ENCODE measurements around the gene KLK3. TPM values are rescaled to one million over a fixed set of nuclear protein-coding genes. Genes with fewer than 3 reads are reported as not detected.
A peak's percentile ranks its signal among the peaks of the same experiment; 100 is the strongest.

KLK3 gene
- total and polyA plus RNA-seq, 8 donors, result not detected

- ATAC-seq (no peak), DNase-seq (no peak)
- Histone ChIP-seq H3K9me3 (no peaks in the 10 kb centered on the region), H3K4me3 (no peak overlapping the region), H3K27ac (no peak overlapping the region), H3K27me3 (peaks cover 31 to 84% of the 10 kb centered on the region in 2 donors), H3K4me1 (no peaks in the 10 kb centered on the region), H3K36me3 (no peaks in the 10 kb centered on the region)
- intact Hi-C loops (cut with DNase I), result no loop called here
- no peak for TF ChIP-seq CTCF (IDR thresholded peaks at IDR 0.05)
These were observed 53.6 kb downstream of the KLK3 start for GRCh38 chr19:50908336-50908735.

- no peaks in the 10 kb centered on the region for H3K9me3 ChIP-seq
- H3K4me3 ChIP-seq, result no peak overlapping the region
- no peak overlapping the region for H3K27ac ChIP-seq
- no peaks in the 10 kb centered on the region for H3K4me1 ChIP-seq
- H3K27me3 ChIP-seq, result peaks cover 31 to 86% of the 10 kb centered on the region in 2 donors
- intact Hi-C loops (cut with DNase I), result no loop called here
- ATAC-seq, result peak; percentile 45
- TF ChIP-seq CTCF (IDR thresholded peaks at IDR 0.05), result no peak
- H3K36me3 ChIP-seq, result no peaks in the 10 kb centered on the region
- no peak for DNase-seq
These were observed 54.7 kb downstream of the KLK3 start for GRCh38 chr19:50909240-50910070.

Other genes with a start within 250 kb of the KLK3 start
- 1 to 10 TPM in 1 of 2 donors, under 1 TPM in 1; 0.12 to 1.5 TPM for gene SYT3, start 215.0 kb upstream of the KLK3 start, total RNA-seq
- under 1 TPM; 0.08 to 0.92 (median 0.26) TPM for gene SYT3, start 215.0 kb upstream of the KLK3 start, polyA plus RNA-seq (ENCODE audit: insufficient read length in 6 of 6)
- gene C19orf81, start 205.5 kb upstream of the KLK3 start, total RNA-seq, result 1 to 10 TPM in 1 of 2 donors, not detected in 1; 2.2 TPM
- gene C19orf81, start 205.5 kb upstream of the KLK3 start, polyA plus RNA-seq (ENCODE audit: insufficient read length in 6 of 6), result not detected
- 1 to 10 TPM in 1 of 2 donors, under 1 TPM in 1; 0.21 to 1.4 TPM for gene SHANK1, start 135.1 kb upstream of the KLK3 start, total RNA-seq
- 1 to 10 TPM; 4.2 to 7.5 (median 5.6) TPM for gene SHANK1, start 135.1 kb upstream of the KLK3 start, polyA plus RNA-seq (ENCODE audit: insufficient read length in 6 of 6)
- gene CLEC11A, start 131.6 kb upstream of the KLK3 start, total RNA-seq, result 10 to 100 TPM; 13.7 to 49.1 TPM
- 10 to 100 TPM; 37.7 to 44.7 (median 40.3) TPM for gene CLEC11A, start 131.6 kb upstream of the KLK3 start, polyA plus RNA-seq (ENCODE audit: insufficient read length in 6 of 6)
- gene GPR32, start 84.5 kb upstream of the KLK3 start, total RNA-seq, result not detected
- gene GPR32, start 84.5 kb upstream of the KLK3 start, polyA plus RNA-seq (ENCODE audit: insufficient read length in 6 of 6), result not detected
- gene ACP4, start 64.5 kb upstream of the KLK3 start, total RNA-seq, result not detected
- under 1 TPM in 4 of 6 donors, not detected in 2; 0.12 to 0.42 (median 0.16) TPM for gene ACP4, start 64.5 kb upstream of the KLK3 start, polyA plus RNA-seq (ENCODE audit: insufficient read length in 6 of 6)
- under 1 TPM; 0.41 to 0.76 TPM for gene KLK1, start 31.1 kb upstream of the KLK3 start, total RNA-seq
- under 1 TPM; 0.29 to 0.75 (median 0.60) TPM for gene KLK1, start 31.1 kb upstream of the KLK3 start, polyA plus RNA-seq (ENCODE audit: insufficient read length in 6 of 6)
- gene KLK15, start 21.3 kb upstream of the KLK3 start, total RNA-seq, result not detected
- not detected for gene KLK15, start 21.3 kb upstream of the KLK3 start, polyA plus RNA-seq (ENCODE audit: insufficient read length in 6 of 6)
- not detected for gene KLK2, start 18.5 kb downstream of the KLK3 start, total RNA-seq
- not detected for gene KLK2, start 18.5 kb downstream of the KLK3 start, polyA plus RNA-seq (ENCODE audit: insufficient read length in 6 of 6)
- not detected for gene KLK4, start 56.5 kb downstream of the KLK3 start, total RNA-seq
- gene KLK4, start 56.5 kb downstream of the KLK3 start, polyA plus RNA-seq (ENCODE audit: insufficient read length in 6 of 6), result not detected
- under 1 TPM in 1 of 2 donors, not detected in 1; 0.52 TPM for gene KLK5, start 98.1 kb downstream of the KLK3 start, total RNA-seq
- under 1 TPM; 0.21 to 0.99 (median 0.40) TPM for gene KLK5, start 98.1 kb downstream of the KLK3 start, polyA plus RNA-seq (ENCODE audit: insufficient read length in 6 of 6)
- not detected for gene KLK6, start 114.7 kb downstream of the KLK3 start, total RNA-seq
- under 1 TPM; 0.15 to 0.47 (median 0.29) TPM for gene KLK6, start 114.7 kb downstream of the KLK3 start, polyA plus RNA-seq (ENCODE audit: insufficient read length in 6 of 6)
- gene KLK7, start 129.0 kb downstream of the KLK3 start, total RNA-seq, result under 1 TPM in 1 of 2 donors, not detected in 1; 0.55 TPM
- gene KLK7, start 129.0 kb downstream of the KLK3 start, polyA plus RNA-seq (ENCODE audit: insufficient read length in 6 of 6), result under 1 TPM in 3 of 6 donors, not detected in 3; 0.08 to 0.09 (median 0.08) TPM
- not detected for gene KLK8, start 146.7 kb downstream of the KLK3 start, total RNA-seq
- gene KLK8, start 146.7 kb downstream of the KLK3 start, polyA plus RNA-seq (ENCODE audit: insufficient read length in 6 of 6), result under 1 TPM in 1 of 6 donors, not detected in 5; 0.24 TPM
- gene KLK10, start 164.8 kb downstream of the KLK3 start, total RNA-seq, result 1 to 10 TPM; 1.3 to 3.4 TPM
- 1 to 10 TPM in 2 of 6 donors, under 1 TPM in 4; 0.35 to 2.1 (median 0.68) TPM for gene KLK10, start 164.8 kb downstream of the KLK3 start, polyA plus RNA-seq (ENCODE audit: insufficient read length in 6 of 6)
- gene KLK11, start 171.7 kb downstream of the KLK3 start, total RNA-seq, result 1 to 10 TPM; 3.6 to 7.2 TPM
- 1 to 10 TPM; 1.6 to 5.3 (median 3.2) TPM for gene KLK11, start 171.7 kb downstream of the KLK3 start, polyA plus RNA-seq (ENCODE audit: insufficient read length in 6 of 6)
- gene KLK12, start 180.1 kb downstream of the KLK3 start, total RNA-seq, result under 1 TPM in 1 of 2 donors, not detected in 1; 0.39 TPM
- gene KLK12, start 180.1 kb downstream of the KLK3 start, polyA plus RNA-seq (ENCODE audit: insufficient read length in 6 of 6), result 1 to 10 TPM in 2 of 6 donors, under 1 TPM in 4; 0.31 to 1.3 (median 0.65) TPM
- gene KLK13, start 210.2 kb downstream of the KLK3 start, total RNA-seq, result 1 to 10 TPM in 1 of 2 donors, under 1 TPM in 1; 0.38 to 1.8 TPM
- gene KLK13, start 210.2 kb downstream of the KLK3 start, polyA plus RNA-seq (ENCODE audit: insufficient read length in 6 of 6), result under 1 TPM; 0.16 to 0.56 (median 0.22) TPM
- under 1 TPM; 0.26 to 0.37 TPM for gene KLK14, start 228.0 kb downstream of the KLK3 start, total RNA-seq
- gene KLK14, start 228.0 kb downstream of the KLK3 start, polyA plus RNA-seq (ENCODE audit: insufficient read length in 6 of 6), result under 1 TPM in 4 of 6 donors, not detected in 2; 0.17 to 0.45 (median 0.23) TPM